ENCODE data around the gene GFRA1. TPM values are rescaled to one million over a fixed set of nuclear protein-coding genes. Genes with fewer than 3 reads are reported as not detected.

The GFRA1 gene
- total RNA-seq, 2 experiments from 2014 or later, result not detected

GRCh38 chr10:116164291-116164690 lies 108.7 kb downstream of the GFRA1 start:
- DNase-seq (no peak), ATAC-seq (no peak)
- H3K36me3 Mint-ChIP-seq (ENCODE audit: low read depth), result no peaks in the 10 kb centered on the region
- no peak overlapping the region for H3K4me3 Mint-ChIP-seq
- H3K27me3 Mint-ChIP-seq, result no peaks in the 10 kb centered on the region
- no peaks in the 10 kb centered on the region for H3K9me3 Mint-ChIP-seq
- POLR2A ChIA-PET, result no interaction called here
- H3K4me1 Mint-ChIP-seq (ENCODE audit: low read depth), result no peaks in the 10 kb centered on the region
- no peak overlapping the region for H3K27ac Mint-ChIP-seq
- TF ChIP-seq CTCF (IDR thresholded peaks at IDR 0.05), result no peak
- CTCF ChIA-PET, result no interaction called here
- intact Hi-C loops (cut with micrococcal nuclease), result no loop called here

GRCh38 chr10:116163333-116164131 lies 109.5 kb downstream of the GFRA1 start:
- Mint-ChIP-seq H3K9me3 (no peaks in the 10 kb centered on the region), H3K4me3 (no peak overlapping the region), H3K36me3 (ENCODE audit: low read depth) (no peaks in the 10 kb centered on the region), H3K27me3 (no peaks in the 10 kb centered on the region), H3K27ac (no peak overlapping the region), H3K4me1 (ENCODE audit: low read depth) (no peaks in the 10 kb centered on the region)
- intact Hi-C loops (cut with micrococcal nuclease), result no loop called here
- no peak for DNase-seq
- ChIA-PET CTCF (no interaction called here), POLR2A (no interaction called here)
- TF ChIP-seq CTCF (IDR thresholded peaks at IDR 0.05), result no peak
- ATAC-seq, result no peak

- Mint-ChIP-seq H3K9me3 (no peaks in the 10 kb centered on the region), H3K27me3 (no peaks in the 10 kb centered on the region), H3K4me3 (no peak overlapping the region), H3K36me3 (ENCODE audit: low read depth) (no peaks in the 10 kb centered on the region), H3K27ac (no peak overlapping the region), H3K4me1 (ENCODE audit: low read depth) (no peaks in the 10 kb centered on the region)
- POLR2A ChIA-PET, result no interaction called here
- DNase-seq (no peak), ATAC-seq (no peak)
- TF ChIP-seq CTCF (IDR thresholded peaks at IDR 0.05), result no peak
- CTCF ChIA-PET, result no interaction called here
- intact Hi-C loops (cut with micrococcal nuclease), result no loop called here
Observed at GRCh38 chr10:116162851-116163250, 110.2 kb downstream of the GFRA1 start.

GRCh38 chr10:116160271-116160670 lies 112.7 kb downstream of the GFRA1 start:
- CTCF ChIA-PET, result no interaction called here
- Mint-ChIP-seq H3K27me3 (no peaks in the 10 kb centered on the region), H3K4me1 (ENCODE audit: low read depth) (no peaks in the 10 kb centered on the region), H3K27ac (no peak overlapping the region), H3K9me3 (no peaks in the 10 kb centered on the region), H3K36me3 (ENCODE audit: low read depth) (no peaks in the 10 kb centered on the region), H3K4me3 (no peak overlapping the region)
- POLR2A ChIA-PET, result no interaction called here
- DNase-seq, result no peak
- intact Hi-C loops (cut with micrococcal nuclease), result no loop called here
- TF ChIP-seq CTCF (IDR thresholded peaks at IDR 0.05), result no peak
- ATAC-seq, result no peak

GRCh38 chr10:116159197-116159596 lies 113.8 kb downstream of the GFRA1 start:
- ChIA-PET POLR2A (no interaction called here), CTCF (no interaction called here)
- ATAC-seq (no peak), DNase-seq (no peak)
- Mint-ChIP-seq H3K4me1 (ENCODE audit: low read depth) (no peaks in the 10 kb centered on the region), H3K36me3 (ENCODE audit: low read depth) (no peaks in the 10 kb centered on the region), H3K4me3 (no peak overlapping the region), H3K9me3 (no peaks in the 10 kb centered on the region), H3K27ac (no peak overlapping the region), H3K27me3 (no peaks in the 10 kb centered on the region)
- intact Hi-C loops (cut with micrococcal nuclease), result no loop called here
- no peak for TF ChIP-seq CTCF (IDR thresholded peaks at IDR 0.05)
